DND-41 (cell line): ENCODE results near the gene MRPL49.

Experiments used
- ATAC-seq: fragments of 200-7000 bp; cut with Tn5 transposase; 3 replicates; pipeline ENCODE4 v1.9.1; 2021; ENCODE audit warnings: low read depth; ENCODE audit not compliant: insufficient read depth
- DNase-seq: peaks from one replicate; pipeline ENCODE4 v3.0.0-alpha.2; 2020
- H2AFZ ChIP-seq: 2 replicates; pipeline ENCODE4 v1.6.0; 2012; ENCODE audit warnings: low read depth, low read length
- H3K27ac ChIP-seq: 2 replicates; pipeline ENCODE4 v1.5.1; 2012; ENCODE audit warnings: low read length, inconsistent platforms
- H3K27me3 ChIP-seq: fragments of 200-600 bp; sonication (generic); 2 replicates; pipeline ENCODE4 v1.6.0; 2012; ENCODE audit warnings: low read length, mild to moderate bottlenecking, inconsistent platforms; ENCODE audit not compliant: insufficient read depth, poor library complexity
- H3K36me3 ChIP-seq: 2 replicates; pipeline ENCODE4 v1.5.1; 2012; ENCODE audit warnings: low read length, inconsistent platforms; ENCODE audit not compliant: insufficient read depth
- H3K4me1 ChIP-seq: 2 replicates; pipeline ENCODE4 v1.5.1; 2012; ENCODE audit warnings: mild to moderate bottlenecking, low read length; ENCODE audit not compliant: insufficient read depth
- H3K4me2 ChIP-seq: 2 replicates; pipeline ENCODE4 v1.6.0; 2012; ENCODE audit warnings: mild to moderate bottlenecking, moderate library complexity, low read length, inconsistent platforms; ENCODE audit not compliant: insufficient read depth
- H3K4me3 ChIP-seq, 2 experiments: fragments of 200-600 bp in 1 of 2; shearing (Covaris generic) in 1 of 2; 2 replicates each; pipeline ENCODE4 v1.5.1; 2012 to 2016; ENCODE audit warnings: inconsistent platforms in 2 of 2, low read length in 2 of 2, mild to moderate bottlenecking in 2 of 2, low read depth in 1 of 2, moderate library complexity in 1 of 2
- H3K79me2 ChIP-seq: 2 replicates; pipeline ENCODE4 v1.6.0; 2012; ENCODE audit warnings: low read length, inconsistent platforms; ENCODE audit not compliant: insufficient read depth
- H3K9ac ChIP-seq: 2 replicates; pipeline ENCODE4 v1.6.0; 2012; ENCODE audit warnings: low read depth, mild to moderate bottlenecking, inconsistent platforms, low read length, moderate library complexity
- H3K9me3 ChIP-seq: 2 replicates; pipeline ENCODE4 v1.5.1; 2012; ENCODE audit warnings: low read length, moderate library complexity, mild to moderate bottlenecking, inconsistent platforms; ENCODE audit not compliant: insufficient read depth, severe bottlenecking
- H4K20me1 ChIP-seq: 2 replicates; pipeline ENCODE4 v1.6.0; 2012; ENCODE audit warnings: low read length; ENCODE audit not compliant: insufficient read depth
- CTCF ChIP-seq: IDR thresholded peaks from 2 replicates; pipeline ENCODE4 v1.5.1; 2012; ENCODE audit warnings: borderline replicate concordance, low read length, moderate library complexity, mild to moderate bottlenecking; ENCODE audit not compliant: poor library complexity, severe bottlenecking; ENCODE audit errors: extremely low read depth
- EZH2 ChIP-seq: IDR thresholded peaks from 3 replicates; pipeline ENCODE4 v1.6.1; 2012; ENCODE audit warnings: borderline replicate concordance, low read depth, mild to moderate bottlenecking, moderate library complexity, low read length, inconsistent platforms; ENCODE audit not compliant: severe bottlenecking

The MRPL49 gene

GRCh38 chr11:65124480-65125196, 2.5 kb downstream of the MRPL49 start:
- peaks cover 78% of the 10 kb centered on the region for H3K36me3 ChIP-seq
- no peak overlapping the region for H3K9ac ChIP-seq
- TF ChIP-seq CTCF (no peak), EZH2 (no peak)
- H3K27me3 ChIP-seq, result no peaks in the 10 kb centered on the region
- DNase-seq (no peak), ATAC-seq (no peak)
- no peak overlapping the region for H3K27ac ChIP-seq
- peaks cover 33% of the 10 kb centered on the region for H3K4me1 ChIP-seq
- peaks cover 22% of the 10 kb centered on the region; the same call in 1 of the 2 replicates for H4K20me1 ChIP-seq
- H3K4me2 ChIP-seq, result no peak overlapping the region
- H3K4me3 ChIP-seq, result no peak overlapping the region
- no peaks in the 10 kb centered on the region for H3K9me3 ChIP-seq
- peaks cover 48% of the 10 kb centered on the region for H3K79me2 ChIP-seq
- no peak overlapping the region for H2AFZ ChIP-seq

- H3K27me3 ChIP-seq, result no peaks in the 10 kb centered on the region
- no peak for TF ChIP-seq CTCF
- no peak for TF ChIP-seq EZH2
- H3K4me2 ChIP-seq, result no peak overlapping the region
- no peak overlapping the region for H3K4me3 ChIP-seq
- ATAC-seq (no peak), DNase-seq (no peak)
- no peak overlapping the region for H3K9ac ChIP-seq
- peaks cover 15% of the 10 kb centered on the region; the same call in 1 of the 2 replicates for H4K20me1 ChIP-seq
- no peak overlapping the region for H2AFZ ChIP-seq
- H3K9me3 ChIP-seq, result no peaks in the 10 kb centered on the region
- H3K27ac ChIP-seq, result no peak overlapping the region
- H3K36me3 ChIP-seq, result peaks cover 78% of the 10 kb centered on the region
- H3K4me1 ChIP-seq, result peaks cover 26% of the 10 kb centered on the region
- peaks cover 40% of the 10 kb centered on the region for H3K79me2 ChIP-seq
Measured at GRCh38 chr11:65125197-65126056, 3.3 kb downstream of the MRPL49 start.

- no peak overlapping the region for H3K4me3 ChIP-seq
- no peak overlapping the region for H2AFZ ChIP-seq
- no peaks in the 10 kb centered on the region for H3K9me3 ChIP-seq
- no peaks in the 10 kb centered on the region for H3K27me3 ChIP-seq
- peaks cover 27% of the 10 kb centered on the region for H3K79me2 ChIP-seq
- H3K27ac ChIP-seq, result no peak overlapping the region
- peaks cover 15% of the 10 kb centered on the region for H3K4me1 ChIP-seq
- H3K36me3 ChIP-seq, result peaks cover 77% of the 10 kb centered on the region
- no peak overlapping the region for H3K4me2 ChIP-seq
- no peak for DNase-seq
- H3K9ac ChIP-seq, result no peak overlapping the region
- ATAC-seq, result no peak
- TF ChIP-seq CTCF (no peak), EZH2 (no peak)
- 0 out of 2 replicates have a peak, but pooled peaks cover 5% of the 10 kb centered on the region for H4K20me1 ChIP-seq
Measured at GRCh38 chr11:65126624-65127274, 4.6 kb downstream of the MRPL49 start.
